WTC11 (cell line): Measurements from ENCODE around the gene GALE. TPM values are rescaled to one million over a fixed set of nuclear protein-coding genes. Genes with fewer than 3 reads are reported as not detected.

Experiments used
- ATAC-seq: fragments of 200-7000 bp; cut with Tn5 transposase; 2 replicates; pipeline ENCODE4 v1.10.0; 2021; ENCODE audit warnings: mild to moderate bottlenecking, moderate library complexity
- CTCF ChIA-PET: fragments of 300-600 bp; sonication (Branson Sonifier 250); formaldehyde crosslinking; loops from one replicate; lab custom pipeline; 2021; ENCODE audit warnings: antibody characterized with exemption; lab: Charles Lee
- POLR2A ChIA-PET: fragments of 350-600 bp; sonication (Branson Sonifier 250); formaldehyde crosslinking; loops from one replicate; lab custom pipeline; 2021; ENCODE audit warnings: antibody characterized with exemption; lab: Charles Lee
- DNase-seq: peaks from one replicate; pipeline ENCODE4 v3.0.0; 2021; ENCODE audit warnings: low spot score
- H3K27ac Mint-ChIP-seq: 2 replicates; pipeline ENCODE4 v1.8.0; 2021; ENCODE audit warnings: mixed read lengths
- H3K27me3 Mint-ChIP-seq: 2 replicates; pipeline ENCODE4 v1.8.0; 2021; ENCODE audit warnings: low read depth, mild to moderate bottlenecking, moderate library complexity, mixed read lengths
- H3K36me3 Mint-ChIP-seq: 2 replicates; pipeline ENCODE4 v1.8.0; 2021; ENCODE audit warnings: mixed read lengths
- H3K4me1 Mint-ChIP-seq: 2 replicates; pipeline ENCODE4 v1.8.0; 2022; ENCODE audit warnings: mixed read lengths
- H3K4me3 Mint-ChIP-seq: 2 replicates; pipeline ENCODE4 v1.8.0; 2021; ENCODE audit warnings: mild to moderate bottlenecking, moderate library complexity, mixed read lengths
- H3K9me3 Mint-ChIP-seq: 2 replicates; pipeline ENCODE4 v1.8.0; 2021; ENCODE audit warnings: mixed read lengths
- AR ChIP-seq: fragments of 250-450 bp; sonication (Bioruptor Pico); IDR thresholded peaks from 2 replicates; pipeline ENCODE4 v1.9.0; 2021; ENCODE audit warnings: mild to moderate bottlenecking
- ELF4 ChIP-seq: sonication (generic); formaldehyde crosslinking; IDR thresholded peaks from 2 replicates; pipeline ENCODE4 v1.8.1; 2022; ENCODE audit warnings: low read depth, mild to moderate bottlenecking, moderate library complexity, missing genetic modification reagents
- FOXP4 ChIP-seq: sonication (generic); formaldehyde crosslinking; IDR thresholded peaks from 2 replicates; pipeline ENCODE4 v1.8.0; 2022; ENCODE audit warnings: mild to moderate bottlenecking, missing genetic modification reagents
- GTF2I ChIP-seq: fragments of 250-450 bp; sonication (Bioruptor Pico); conservative IDR thresholded peaks from 2 replicates; pipeline ENCODE4 v1.4.0; 2021; ENCODE audit warnings: mild to moderate bottlenecking
- HMGA2 ChIP-seq: fragments of 250-450 bp; sonication (Bioruptor Pico); IDR thresholded peaks from 2 replicates; pipeline ENCODE4 v1.4.0; 2021; ENCODE audit warnings: mild to moderate bottlenecking, moderate library complexity
- IRF2 ChIP-seq: sonication (generic); formaldehyde crosslinking; IDR thresholded peaks from 2 replicates; pipeline ENCODE4 v1.8.0; 2022; ENCODE audit warnings: low read depth, missing genetic modification reagents, borderline replicate concordance
- JAZF1 ChIP-seq: fragments of 250-450 bp; sonication (Bioruptor Pico); IDR thresholded peaks from 2 replicates; pipeline ENCODE4 v1.9.0; 2021; ENCODE audit warnings: moderate library complexity, mild to moderate bottlenecking, inconsistent platforms
- NFATC4 ChIP-seq: fragments of 250-450 bp; sonication (Bioruptor Pico); IDR thresholded peaks from 2 replicates; pipeline ENCODE4 v1.9.0; 2021; ENCODE audit warnings: mild to moderate bottlenecking
- NR3C1 ChIP-seq: sonication (generic); formaldehyde crosslinking; conservative IDR thresholded peaks from 2 replicates; pipeline ENCODE4 v1.8.1; 2023; ENCODE audit warnings: low read depth, mild to moderate bottlenecking, missing genetic modification reagents
- SP1 ChIP-seq: sonication (generic); formaldehyde crosslinking; conservative IDR thresholded peaks from 2 replicates; pipeline ENCODE4 v1.8.1; 2022; ENCODE audit warnings: missing genetic modification reagents
- USF2 ChIP-seq: sonication (generic); formaldehyde crosslinking; IDR thresholded peaks from 2 replicates; pipeline ENCODE4 v1.8.1; 2023; ENCODE audit warnings: mild to moderate bottlenecking, missing genetic modification reagents, moderate library complexity
- ZMAT4 ChIP-seq: fragments of 250-450 bp; sonication (Bioruptor Pico); IDR thresholded peaks from 2 replicates; pipeline ENCODE4 v1.9.0; 2021; ENCODE audit warnings: mild to moderate bottlenecking
- ZNF138 ChIP-seq: sonication (generic); formaldehyde crosslinking; conservative IDR thresholded peaks from 2 replicates; pipeline ENCODE4 v1.8.1; 2022; ENCODE audit warnings: mild to moderate bottlenecking, moderate library complexity, missing genetic modification reagents
- ZNF219 ChIP-seq: sonication (generic); formaldehyde crosslinking; IDR thresholded peaks from 2 replicates; pipeline ENCODE4 v1.8.0; 2023; ENCODE audit warnings: missing genetic modification reagents, mild to moderate bottlenecking, borderline replicate concordance
- ZNF263 ChIP-seq: sonication (generic); formaldehyde crosslinking; IDR thresholded peaks from 2 replicates; pipeline ENCODE4 v1.8.1; 2022; ENCODE audit warnings: low read depth, mild to moderate bottlenecking, moderate library complexity, missing genetic modification reagents
- ZNF317 ChIP-seq: sonication (generic); formaldehyde crosslinking; IDR thresholded peaks from 2 replicates; pipeline ENCODE4 v1.8.1; 2023; ENCODE audit warnings: low read depth, mild to moderate bottlenecking, moderate library complexity, missing genetic modification reagents, borderline replicate concordance
- total RNA-seq: library from RNA; stranded (reverse); gene quantifications from 3 replicates; pipeline ENCODE4 v1.2.3, GENCODE V29; 2021
- TF ChIP-seq, protein P1 (sequence below): sonication (generic); formaldehyde crosslinking; IDR thresholded peaks from 2 replicates; pipeline ENCODE4 v1.8.0; 2023; ENCODE audit warnings: missing genetic modification reagents
- TF ChIP-seq, protein P2 (sequence below): sonication (generic); formaldehyde crosslinking; IDR thresholded peaks from 2 replicates; pipeline ENCODE4 v1.8.1; 2022; ENCODE audit warnings: low read depth, mild to moderate bottlenecking, moderate library complexity, missing genetic modification reagents, borderline replicate concordance
- TF ChIP-seq, protein P3 (sequence below): sonication (generic); formaldehyde crosslinking; IDR thresholded peaks from 2 replicates; pipeline ENCODE4 v1.8.0; 2023; ENCODE audit warnings: mild to moderate bottlenecking, missing genetic modification reagents
- TF ChIP-seq, protein P4 (sequence below): sonication (generic); formaldehyde crosslinking; IDR thresholded peaks from 2 replicates; pipeline ENCODE4 v1.8.1; 2023; ENCODE audit warnings: mild to moderate bottlenecking, missing genetic modification reagents

Gene GALE
- total RNA-seq, 1 experiment from 2014 or later: 30.3 TPM

DNA sequence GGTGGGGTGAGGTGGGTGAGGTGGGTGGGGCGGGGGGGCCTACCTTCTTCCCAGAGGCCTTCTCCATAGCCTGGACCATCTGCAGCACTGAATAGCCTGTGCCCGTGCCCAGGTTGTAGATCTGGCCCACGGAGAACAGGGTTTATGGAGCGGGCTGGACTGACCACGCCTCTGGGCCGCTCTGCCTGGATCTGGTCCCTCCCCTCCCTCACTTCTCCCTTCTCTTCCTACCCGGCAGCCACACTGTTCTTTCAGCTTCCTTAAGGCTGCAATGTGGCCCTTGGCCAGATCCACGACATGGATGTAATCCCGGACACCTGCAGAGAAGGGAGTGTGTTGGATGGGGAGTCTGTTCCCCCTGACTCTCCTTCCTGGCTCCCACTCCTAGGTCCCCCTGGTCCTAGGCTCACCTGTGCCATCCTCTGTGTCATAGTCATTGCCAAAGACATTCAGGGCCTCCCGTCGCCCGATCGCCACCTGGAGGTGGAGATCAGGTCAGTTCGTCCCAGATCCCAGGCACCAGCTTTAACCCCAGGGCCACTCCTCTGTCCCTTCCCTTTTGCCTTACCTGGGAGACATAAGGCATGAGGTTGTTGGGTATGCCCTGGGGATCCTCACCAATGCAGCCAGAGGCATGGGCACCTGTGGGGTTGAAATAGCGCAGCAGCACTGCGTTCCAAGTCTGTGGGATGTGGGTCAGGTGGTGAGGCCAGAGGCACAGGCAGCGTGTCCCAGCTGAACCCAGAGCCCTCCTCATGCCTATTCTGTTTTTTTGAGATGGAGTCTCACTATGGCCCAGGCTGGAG, 3.9 kb downstream of the GALE start:
- peaks cover 19% of the 10 kb centered on the region for H3K4me1 Mint-ChIP-seq
- ChIA-PET POLR2A (no interaction called here), CTCF (interaction anchor here (0.9 to 7.8 kb wide), 7 partner anchors 13 to 159 kb away, joined by 3 to 109 read pairs (median 4); partner anchors contain the start of gene PITHD1)
- DNase-seq (peak; percentile 52), ATAC-seq (peak; percentile 3; the same call in 1 of the 2 replicates)
- TF ChIP-seq, protein P1, sequence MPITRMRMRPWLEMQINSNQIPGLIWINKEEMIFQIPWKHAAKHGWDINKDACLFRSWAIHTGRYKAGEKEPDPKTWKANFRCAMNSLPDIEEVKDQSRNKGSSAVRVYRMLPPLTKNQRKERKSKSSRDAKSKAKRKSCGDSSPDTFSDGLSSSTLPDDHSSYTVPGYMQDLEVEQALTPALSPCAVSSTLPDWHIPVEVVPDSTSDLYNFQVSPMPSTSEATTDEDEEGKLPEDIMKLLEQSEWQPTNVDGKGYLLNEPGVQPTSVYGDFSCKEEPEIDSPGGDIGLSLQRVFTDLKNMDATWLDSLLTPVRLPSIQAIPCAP (CRISPR knock-in tag): no peak
- TF ChIP-seq, protein P2, sequence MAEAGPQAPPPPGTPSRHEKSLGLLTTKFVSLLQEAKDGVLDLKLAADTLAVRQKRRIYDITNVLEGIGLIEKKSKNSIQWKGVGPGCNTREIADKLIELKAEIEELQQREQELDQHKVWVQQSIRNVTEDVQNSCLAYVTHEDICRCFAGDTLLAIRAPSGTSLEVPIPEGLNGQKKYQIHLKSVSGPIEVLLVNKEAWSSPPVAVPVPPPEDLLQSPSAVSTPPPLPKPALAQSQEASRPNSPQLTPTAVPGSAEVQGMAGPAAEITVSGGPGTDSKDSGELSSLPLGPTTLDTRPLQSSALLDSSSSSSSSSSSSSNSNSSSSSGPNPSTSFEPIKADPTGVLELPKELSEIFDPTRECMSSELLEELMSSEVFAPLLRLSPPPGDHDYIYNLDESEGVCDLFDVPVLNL (CRISPR knock-in tag): no peak
- TF ChIP-seq NR3C1 (CRISPR knock-in tag) (no peak), ZNF263 (CRISPR knock-in tag) (no peak), NFATC4 (no peak), IRF2 (CRISPR knock-in tag) (no peak), ZNF317 (CRISPR knock-in tag) (no peak), HMGA2 (CRISPR knock-in tag) (no peak), ZNF219 (no peak), SP1 (CRISPR knock-in tag) (no peak), ELF4 (CRISPR knock-in tag) (no peak), AR (CRISPR knock-in tag) (no peak), GTF2I (CRISPR knock-in tag) (no peak), ZMAT4 (CRISPR knock-in tag) (no peak), JAZF1 (no peak), ZNF138 (CRISPR knock-in tag) (no peak), FOXP4 (CRISPR knock-in tag) (no peak), USF2 (CRISPR knock-in tag) (no peak)
- TF ChIP-seq, protein P3, sequence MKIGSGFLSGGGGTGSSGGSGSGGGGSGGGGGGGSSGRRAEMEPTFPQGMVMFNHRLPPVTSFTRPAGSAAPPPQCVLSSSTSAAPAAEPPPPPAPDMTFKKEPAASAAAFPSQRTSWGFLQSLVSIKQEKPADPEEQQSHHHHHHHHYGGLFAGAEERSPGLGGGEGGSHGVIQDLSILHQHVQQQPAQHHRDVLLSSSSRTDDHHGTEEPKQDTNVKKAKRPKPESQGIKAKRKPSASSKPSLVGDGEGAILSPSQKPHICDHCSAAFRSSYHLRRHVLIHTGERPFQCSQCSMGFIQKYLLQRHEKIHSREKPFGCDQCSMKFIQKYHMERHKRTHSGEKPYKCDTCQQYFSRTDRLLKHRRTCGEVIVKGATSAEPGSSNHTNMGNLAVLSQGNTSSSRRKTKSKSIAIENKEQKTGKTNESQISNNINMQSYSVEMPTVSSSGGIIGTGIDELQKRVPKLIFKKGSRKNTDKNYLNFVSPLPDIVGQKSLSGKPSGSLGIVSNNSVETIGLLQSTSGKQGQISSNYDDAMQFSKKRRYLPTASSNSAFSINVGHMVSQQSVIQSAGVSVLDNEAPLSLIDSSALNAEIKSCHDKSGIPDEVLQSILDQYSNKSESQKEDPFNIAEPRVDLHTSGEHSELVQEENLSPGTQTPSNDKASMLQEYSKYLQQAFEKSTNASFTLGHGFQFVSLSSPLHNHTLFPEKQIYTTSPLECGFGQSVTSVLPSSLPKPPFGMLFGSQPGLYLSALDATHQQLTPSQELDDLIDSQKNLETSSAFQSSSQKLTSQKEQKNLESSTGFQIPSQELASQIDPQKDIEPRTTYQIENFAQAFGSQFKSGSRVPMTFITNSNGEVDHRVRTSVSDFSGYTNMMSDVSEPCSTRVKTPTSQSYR (CRISPR knock-in tag): no peak
- TF ChIP-seq, protein P4, sequence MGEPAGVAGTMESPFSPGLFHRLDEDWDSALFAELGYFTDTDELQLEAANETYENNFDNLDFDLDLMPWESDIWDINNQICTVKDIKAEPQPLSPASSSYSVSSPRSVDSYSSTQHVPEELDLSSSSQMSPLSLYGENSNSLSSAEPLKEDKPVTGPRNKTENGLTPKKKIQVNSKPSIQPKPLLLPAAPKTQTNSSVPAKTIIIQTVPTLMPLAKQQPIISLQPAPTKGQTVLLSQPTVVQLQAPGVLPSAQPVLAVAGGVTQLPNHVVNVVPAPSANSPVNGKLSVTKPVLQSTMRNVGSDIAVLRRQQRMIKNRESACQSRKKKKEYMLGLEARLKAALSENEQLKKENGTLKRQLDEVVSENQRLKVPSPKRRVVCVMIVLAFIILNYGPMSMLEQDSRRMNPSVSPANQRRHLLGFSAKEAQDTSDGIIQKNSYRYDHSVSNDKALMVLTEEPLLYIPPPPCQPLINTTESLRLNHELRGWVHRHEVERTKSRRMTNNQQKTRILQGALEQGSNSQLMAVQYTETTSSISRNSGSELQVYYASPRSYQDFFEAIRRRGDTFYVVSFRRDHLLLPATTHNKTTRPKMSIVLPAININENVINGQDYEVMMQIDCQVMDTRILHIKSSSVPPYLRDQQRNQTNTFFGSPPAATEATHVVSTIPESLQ: no peak
- H3K27ac Mint-ChIP-seq: 0 out of 2 replicates have a peak overlapping the region, but pooled peaks have one; percentile 19
- H3K27me3 Mint-ChIP-seq: peaks cover 6% of the 10 kb centered on the region
- H3K36me3 Mint-ChIP-seq: peaks cover 13% of the 10 kb centered on the region
- no peak overlapping the region for H3K4me3 Mint-ChIP-seq
- H3K9me3 Mint-ChIP-seq: no peaks in the 10 kb centered on the region
